Activated CD4-positive, alpha-beta memory T cell treated with anti-CD3 and anti-CD28 coated beads, Interleukin-2, amount 10 ng/mL, durations not matched to agents 7 days and 5 days (primary cell): Measurements from ENCODE around the gene ADRM1. TPM values are rescaled to one million over a fixed set of nuclear protein-coding genes. Genes with fewer than 3 reads are reported as not detected.

ENCODE experiments used
- CTCF ChIA-PET: fragments of 350-600 bp; sonication (Branson Sonifier 250); formaldehyde crosslinking; loops from one replicate; lab custom pipeline; 2021; ENCODE audit warnings: antibody characterized with exemption, inconsistent platforms; lab: Charles Lee
- POLR2A ChIA-PET: fragments of 350-600 bp; sonication (Branson Sonifier 250); formaldehyde crosslinking; loops from one replicate; lab custom pipeline; 2021; ENCODE audit warnings: antibody characterized with exemption; lab: Charles Lee
- DNase-seq: peaks from one replicate; pipeline ENCODE4 v3.0.0-alpha.2; 2020
- H3K27ac Mint-ChIP-seq: one replicate; pipeline ENCODE4 v1.8.0; 2021; ENCODE audit warnings: mild to moderate bottlenecking, mixed read lengths
- H3K27me3 Mint-ChIP-seq: one replicate; pipeline ENCODE4 v1.8.0; 2021; ENCODE audit warnings: mixed read lengths
- H3K36me3 Mint-ChIP-seq: one replicate; pipeline ENCODE4 v1.8.0; 2021; ENCODE audit warnings: low read depth, mixed read lengths
- H3K4me1 Mint-ChIP-seq: one replicate; pipeline ENCODE4 v1.8.0; 2021; ENCODE audit warnings: mixed read lengths
- H3K4me3 Mint-ChIP-seq: one replicate; pipeline ENCODE4 v1.8.0; 2021; ENCODE audit warnings: mild to moderate bottlenecking, mixed read lengths
- H3K9me3 Mint-ChIP-seq: one replicate; pipeline ENCODE4 v1.8.0; 2021; ENCODE audit warnings: mixed read lengths
- total RNA-seq, 2 experiments: library from RNA; stranded (reverse); gene quantifications; one replicate each; pipeline ENCODE4 v1.2.3, GENCODE V29; 2021

ADRM1 gene
- total RNA-seq, 2 experiments from 2014 or later = 90.1 to 91.0 TPM

DNA sequence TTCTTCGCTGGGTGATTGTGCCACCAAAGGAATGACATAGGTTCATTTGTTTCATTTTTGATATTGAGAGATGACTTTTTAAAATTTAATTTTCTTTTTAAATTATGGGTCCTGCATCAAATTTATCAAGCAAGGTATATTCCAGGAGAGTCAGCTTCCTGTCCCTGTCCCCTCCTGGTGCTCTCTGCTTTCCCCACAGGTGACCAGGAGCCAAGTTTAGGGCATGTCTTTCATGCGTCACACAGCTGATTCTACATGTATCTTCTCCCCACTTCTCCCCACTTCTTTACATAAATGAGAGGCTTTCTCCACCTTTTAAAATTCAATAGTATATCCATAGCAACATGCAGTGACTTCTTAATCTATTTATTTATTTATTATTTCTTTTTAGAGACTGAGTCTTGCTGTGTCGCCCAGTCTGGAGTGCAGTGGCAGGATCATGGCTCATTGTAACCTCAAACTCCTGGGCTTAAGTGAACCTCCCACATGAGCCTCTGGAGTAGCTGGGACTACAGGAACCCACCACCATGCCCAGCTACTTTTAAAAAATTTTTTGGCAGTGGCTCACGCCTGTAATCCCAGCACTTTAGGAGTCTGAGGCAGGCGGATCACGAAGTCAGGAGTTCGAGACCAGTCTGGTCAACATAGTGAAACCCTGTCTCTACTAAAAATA lies 34.4 kb upstream of the ADRM1 start:
- H3K27ac Mint-ChIP-seq = no peak overlapping the region
- H3K4me1 Mint-ChIP-seq = no peaks in the 10 kb centered on the region
- DNase-seq = no peak
- no peaks in the 10 kb centered on the region for H3K9me3 Mint-ChIP-seq
- CTCF ChIA-PET = interaction anchor here (1.3 kb wide), 1 partner anchor 10 kb away, joined by 3 read pairs; no protein-coding TSS in a partner anchor
- no peak overlapping the region for H3K4me3 Mint-ChIP-seq
- H3K27me3 Mint-ChIP-seq = no peaks in the 10 kb centered on the region
- H3K36me3 Mint-ChIP-seq = peaks cover 22% of the 10 kb centered on the region
- POLR2A ChIA-PET = no interaction called here

DNA sequence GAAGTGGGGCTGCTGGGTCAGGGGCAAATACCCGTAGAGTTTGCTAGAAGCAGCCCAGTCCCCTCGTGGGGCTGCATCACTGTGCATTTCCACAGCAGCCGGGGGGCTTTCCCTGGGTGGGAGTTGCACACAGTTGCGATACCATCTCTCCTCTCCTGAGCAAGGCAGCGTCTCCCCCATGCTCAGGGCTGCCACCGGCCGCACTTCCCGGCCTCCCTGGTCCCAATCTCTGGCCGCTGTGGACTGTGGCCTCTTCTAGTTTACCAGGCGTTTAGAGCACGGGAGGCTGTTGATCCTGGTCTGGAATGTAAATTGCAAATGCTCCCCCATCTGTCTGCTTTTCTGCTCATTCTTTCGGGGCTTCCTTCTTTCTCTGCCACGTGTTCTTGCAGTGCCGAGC lies 33.4 kb upstream of the ADRM1 start:
- Mint-ChIP-seq H3K27me3 (no peaks in the 10 kb centered on the region), H3K4me3 (no peak overlapping the region), H3K9me3 (no peaks in the 10 kb centered on the region), H3K36me3 (peaks cover 26% of the 10 kb centered on the region), H3K27ac (no peak overlapping the region), H3K4me1 (no peaks in the 10 kb centered on the region)
- no peak for DNase-seq
- ChIA-PET POLR2A (no interaction called here), CTCF (no interaction called here)

DNA sequence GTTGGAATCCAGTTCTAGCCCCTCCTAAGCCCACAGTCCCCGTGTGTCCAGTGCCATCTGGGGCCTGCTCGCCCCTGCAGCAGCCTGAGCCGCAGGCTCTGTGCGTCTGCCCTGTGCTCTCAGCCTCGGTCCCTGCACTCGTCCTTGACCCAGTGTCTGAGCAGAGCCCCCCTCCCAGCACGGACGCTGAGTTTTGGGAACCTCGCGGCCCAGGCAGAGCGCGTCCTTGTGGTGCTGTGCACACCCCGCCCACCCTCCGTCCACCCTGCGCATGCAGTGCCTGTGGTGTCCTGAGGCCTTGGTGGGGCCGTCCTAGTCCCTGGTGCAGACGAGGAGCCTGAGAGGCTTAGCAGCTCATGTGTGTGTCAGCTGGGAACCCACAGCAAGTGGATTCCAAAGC lies 32.9 kb upstream of the ADRM1 start:
- H3K4me1 Mint-ChIP-seq = no peaks in the 10 kb centered on the region
- peaks cover 23% of the 10 kb centered on the region for H3K36me3 Mint-ChIP-seq
- no peaks in the 10 kb centered on the region for H3K27me3 Mint-ChIP-seq
- ChIA-PET CTCF (no interaction called here), POLR2A (no interaction called here)
- H3K4me3 Mint-ChIP-seq = no peak overlapping the region
- no peak overlapping the region for H3K27ac Mint-ChIP-seq
- H3K9me3 Mint-ChIP-seq = no peaks in the 10 kb centered on the region
- DNase-seq = no peak

DNA sequence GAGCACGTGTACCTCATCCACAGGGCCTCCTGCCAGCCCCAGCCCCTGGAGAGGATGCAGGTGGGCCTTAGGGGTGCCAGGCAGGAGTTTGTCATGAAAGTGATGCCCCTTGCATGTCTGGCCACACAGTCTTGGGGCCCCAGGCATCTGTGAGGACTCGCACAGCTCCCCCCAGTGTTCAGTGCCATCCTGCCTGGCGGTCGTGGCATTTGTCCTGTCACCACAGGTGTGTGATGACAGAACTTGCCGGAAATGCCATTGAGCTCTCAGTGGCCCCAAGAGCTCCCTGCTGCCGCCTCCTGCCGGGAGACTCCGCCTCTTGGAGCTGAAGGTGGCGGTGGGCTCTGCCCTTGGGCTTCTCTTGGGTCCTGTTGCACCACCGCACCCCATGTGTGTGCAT lies 30.6 kb upstream of the ADRM1 start:
- Mint-ChIP-seq H3K36me3 (peaks cover 16% of the 10 kb centered on the region), H3K9me3 (no peaks in the 10 kb centered on the region), H3K27me3 (no peaks in the 10 kb centered on the region), H3K4me1 (no peaks in the 10 kb centered on the region), H3K4me3 (no peak overlapping the region), H3K27ac (no peak overlapping the region)
- CTCF ChIA-PET = no interaction called here
- no peak for DNase-seq
- POLR2A ChIA-PET = no interaction called here

DNA sequence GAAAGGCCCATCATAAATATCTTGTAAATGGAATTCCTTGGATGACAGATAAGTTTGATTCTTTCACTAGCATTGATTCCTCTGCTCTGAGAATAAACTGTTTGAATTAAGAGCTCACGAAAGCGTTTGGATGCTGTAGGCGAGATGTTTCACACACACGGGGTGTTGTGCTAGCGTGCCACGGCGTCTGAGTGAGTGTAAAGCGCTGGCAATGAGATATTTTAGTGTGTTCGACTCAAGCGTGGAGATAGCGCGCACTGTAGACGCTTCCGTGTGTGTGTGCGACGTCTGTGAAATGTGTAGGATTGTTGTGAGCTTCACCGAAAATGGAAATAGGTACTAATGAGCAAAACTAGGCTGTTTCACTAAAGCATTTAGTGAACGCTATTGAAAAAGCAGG lies 29.4 kb upstream of the ADRM1 start:
- no peak for DNase-seq
- H3K4me1 Mint-ChIP-seq = no peaks in the 10 kb centered on the region
- ChIA-PET CTCF (no interaction called here), POLR2A (no interaction called here)
- H3K4me3 Mint-ChIP-seq = no peak overlapping the region
- H3K9me3 Mint-ChIP-seq = no peaks in the 10 kb centered on the region
- H3K36me3 Mint-ChIP-seq = peaks cover 16% of the 10 kb centered on the region
- H3K27me3 Mint-ChIP-seq = no peaks in the 10 kb centered on the region
- H3K27ac Mint-ChIP-seq = no peak overlapping the region

DNA sequence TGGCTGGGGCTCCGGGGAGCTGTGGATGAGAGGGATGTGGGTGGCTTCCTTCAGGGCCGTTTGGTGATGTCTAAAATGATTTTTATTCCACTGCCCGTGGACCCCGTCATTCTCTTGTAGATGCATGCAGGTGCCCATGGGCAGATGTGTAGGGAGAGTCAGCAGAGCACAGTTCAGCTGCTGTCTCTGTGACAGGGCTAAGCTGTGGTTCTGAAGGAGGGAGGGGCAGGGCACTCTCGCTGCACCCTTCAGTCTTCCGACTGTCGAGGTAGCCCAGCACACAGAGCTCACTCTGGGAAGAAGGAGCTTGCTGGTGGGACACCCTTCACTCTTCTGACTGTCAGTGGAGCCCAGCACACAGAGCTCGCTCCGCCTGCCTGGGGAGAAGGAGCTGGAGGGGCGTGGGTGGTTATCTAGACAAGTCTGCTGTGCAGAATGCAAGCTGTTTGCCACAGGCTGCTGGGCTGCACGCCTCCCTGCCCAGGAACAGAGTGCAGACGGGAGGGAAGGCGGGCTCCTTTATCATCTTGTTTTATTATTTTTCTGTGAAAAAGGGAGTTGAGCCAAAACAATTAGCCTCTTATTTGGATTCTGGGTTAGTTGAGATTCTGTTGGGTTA lies 28.4 kb upstream of the ADRM1 start:
- Mint-ChIP-seq H3K36me3 (peaks cover 20% of the 10 kb centered on the region), H3K4me3 (no peak overlapping the region), H3K27me3 (no peaks in the 10 kb centered on the region), H3K9me3 (no peaks in the 10 kb centered on the region), H3K27ac (no peak overlapping the region), H3K4me1 (no peaks in the 10 kb centered on the region)
- CTCF ChIA-PET = no interaction called here
- POLR2A ChIA-PET = no interaction called here
- no peak for DNase-seq

DNA sequence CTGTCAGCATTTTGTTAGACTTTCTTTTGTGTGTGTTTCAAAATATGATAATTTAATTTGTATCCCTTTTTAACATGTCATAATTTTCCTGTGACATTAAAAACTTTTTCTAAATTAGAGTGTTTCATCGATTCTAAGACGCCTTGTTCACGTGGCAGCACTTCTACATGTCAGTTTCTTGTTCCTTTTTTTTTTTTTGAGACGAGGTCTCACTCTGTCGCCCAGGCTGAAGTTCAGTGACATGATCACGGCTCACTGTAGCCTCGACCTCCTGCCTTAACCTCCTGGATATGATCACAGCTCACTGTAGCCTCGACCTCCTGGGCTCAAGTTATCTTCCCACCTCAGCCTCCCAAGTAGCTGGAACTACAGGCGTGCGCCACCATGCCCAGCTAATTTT lies 27.6 kb upstream of the ADRM1 start:
- Mint-ChIP-seq H3K27me3 (no peaks in the 10 kb centered on the region), H3K36me3 (peaks cover 20% of the 10 kb centered on the region), H3K9me3 (no peaks in the 10 kb centered on the region), H3K4me3 (no peak overlapping the region), H3K4me1 (no peaks in the 10 kb centered on the region), H3K27ac (no peak overlapping the region)
- ChIA-PET POLR2A (no interaction called here), CTCF (no interaction called here)
- no peak for DNase-seq

DNA sequence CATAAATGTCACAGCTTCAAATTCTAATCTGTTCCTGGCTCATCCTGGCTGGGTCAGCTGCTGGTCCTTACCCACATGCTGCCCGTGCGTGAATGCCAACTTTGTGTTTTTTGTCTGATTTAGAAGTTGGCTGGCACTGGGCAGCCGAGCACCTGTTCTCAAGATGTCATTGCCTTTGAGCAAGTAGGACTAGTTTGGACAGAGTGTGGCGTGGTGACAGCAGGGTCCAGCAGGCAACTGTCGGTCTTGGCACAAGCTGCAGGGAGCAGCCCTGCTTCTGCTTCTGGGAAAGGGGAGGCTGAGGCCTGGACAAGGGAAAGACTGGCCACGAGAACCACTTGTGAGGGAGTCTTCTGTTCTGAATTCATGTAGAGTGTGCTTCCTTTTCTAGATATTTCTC lies 26.4 kb upstream of the ADRM1 start:
- H3K9me3 Mint-ChIP-seq = no peaks in the 10 kb centered on the region
- no peak overlapping the region for H3K4me3 Mint-ChIP-seq
- H3K4me1 Mint-ChIP-seq = no peaks in the 10 kb centered on the region
- H3K36me3 Mint-ChIP-seq = peaks cover 22% of the 10 kb centered on the region
- no peak overlapping the region for H3K27ac Mint-ChIP-seq
- H3K27me3 Mint-ChIP-seq = no peaks in the 10 kb centered on the region
- CTCF ChIA-PET = no interaction called here
- DNase-seq = no peak
- POLR2A ChIA-PET = no interaction called here

DNA sequence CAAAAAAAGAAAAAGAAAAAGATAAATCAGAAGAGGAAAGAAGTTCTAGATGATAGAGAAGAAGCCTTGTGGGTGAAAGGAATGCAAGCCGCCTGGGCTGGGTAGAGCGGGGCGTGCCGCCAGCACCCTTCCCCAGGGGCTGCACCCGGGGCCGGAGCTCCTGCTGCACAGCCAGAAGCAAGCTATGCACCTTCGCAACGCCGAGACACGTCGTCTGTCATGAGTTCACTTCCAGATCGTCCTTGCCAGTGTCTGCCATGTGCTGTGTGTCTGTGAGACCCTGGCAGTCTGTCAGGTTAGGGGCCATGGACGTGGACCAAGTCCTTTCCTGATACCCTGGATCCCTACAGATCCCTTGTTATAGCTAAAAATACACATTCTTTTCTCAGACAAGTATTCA lies 25.5 kb upstream of the ADRM1 start:
- POLR2A ChIA-PET = no interaction called here
- H3K36me3 Mint-ChIP-seq = peaks cover 26% of the 10 kb centered on the region

DNA sequence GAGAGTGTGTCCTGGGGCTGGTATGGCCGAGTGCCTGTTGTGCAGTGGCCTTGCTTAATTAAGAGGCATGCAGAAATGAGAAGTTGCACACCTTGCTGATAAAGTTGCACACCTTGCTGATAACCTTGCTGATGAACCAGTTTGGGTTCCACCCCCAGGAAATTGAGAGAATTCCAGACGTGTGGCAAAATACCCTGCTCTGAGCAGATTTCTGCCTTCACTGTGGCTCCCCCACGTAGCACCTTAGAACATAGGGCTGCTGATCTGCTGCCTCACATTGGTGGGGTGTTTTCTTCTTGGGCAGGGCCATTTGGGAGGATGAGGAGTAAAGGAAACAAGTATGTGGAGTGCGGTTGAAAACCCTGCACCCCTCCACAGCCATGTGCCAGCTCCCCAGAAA lies 22.5 kb upstream of the ADRM1 start:
- ChIA-PET POLR2A (no interaction called here), CTCF (no interaction called here)
- H3K36me3 Mint-ChIP-seq = peaks cover 17% of the 10 kb centered on the region
- no peak for DNase-seq
- H3K4me3 Mint-ChIP-seq = no peak overlapping the region
- H3K9me3 Mint-ChIP-seq = no peaks in the 10 kb centered on the region
- no peak overlapping the region for H3K27ac Mint-ChIP-seq
- no peaks in the 10 kb centered on the region for H3K4me1 Mint-ChIP-seq
- H3K27me3 Mint-ChIP-seq = no peaks in the 10 kb centered on the region

More for the DNA sequence above, 25.5 kb upstream of the ADRM1 start:
- no peak for DNase-seq
- H3K4me1 Mint-ChIP-seq = no peaks in the 10 kb centered on the region
- no peak overlapping the region for H3K27ac Mint-ChIP-seq
- H3K9me3 Mint-ChIP-seq = no peaks in the 10 kb centered on the region
- H3K4me3 Mint-ChIP-seq = no peak overlapping the region
- CTCF ChIA-PET = no interaction called here
- H3K27me3 Mint-ChIP-seq = no peaks in the 10 kb centered on the region

DNA sequence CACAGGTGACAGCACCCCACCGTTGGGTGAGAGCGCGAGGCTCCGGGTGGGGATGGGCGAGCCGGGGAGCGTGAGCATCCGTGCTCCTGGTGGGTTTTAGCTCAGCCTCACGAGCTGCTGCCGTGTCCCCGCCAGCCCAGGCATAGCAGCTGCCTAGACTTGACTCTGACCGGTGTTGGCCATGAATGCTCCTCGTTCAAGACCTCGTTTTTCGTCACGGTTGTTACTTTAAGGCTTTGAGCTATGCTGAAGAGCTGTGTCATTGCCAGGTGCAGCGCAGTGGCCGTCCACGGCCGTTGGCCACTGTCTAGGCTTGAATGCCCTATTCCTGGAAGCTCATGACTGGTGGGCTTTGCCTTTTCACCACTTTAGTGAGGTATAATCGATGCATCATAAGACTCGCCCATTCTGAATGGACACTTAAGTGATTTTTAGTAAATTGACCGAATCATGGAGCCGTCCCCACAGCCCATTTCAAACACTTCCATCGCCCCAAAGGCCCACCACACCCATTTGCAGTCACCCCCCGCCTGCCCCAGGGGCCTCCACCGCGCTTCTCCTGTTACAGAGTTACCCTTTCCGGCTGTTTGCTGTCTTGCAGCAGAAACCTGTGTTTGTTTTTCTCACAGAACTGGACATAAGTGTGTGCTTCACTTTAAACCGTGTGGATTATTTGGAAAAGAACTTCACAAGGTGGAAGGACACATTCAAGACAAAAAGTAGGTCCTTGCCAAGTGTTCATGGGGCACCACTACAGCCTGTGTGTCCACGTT lies 21.4 kb upstream of the ADRM1 start:
- POLR2A ChIA-PET = no interaction called here
- Mint-ChIP-seq H3K9me3 (no peaks in the 10 kb centered on the region), H3K27ac (no peak overlapping the region), H3K4me1 (no peaks in the 10 kb centered on the region), H3K36me3 (peaks cover 17% of the 10 kb centered on the region), H3K27me3 (no peaks in the 10 kb centered on the region), H3K4me3 (no peak overlapping the region)
- CTCF ChIA-PET = no interaction called here
- no peak for DNase-seq

DNA sequence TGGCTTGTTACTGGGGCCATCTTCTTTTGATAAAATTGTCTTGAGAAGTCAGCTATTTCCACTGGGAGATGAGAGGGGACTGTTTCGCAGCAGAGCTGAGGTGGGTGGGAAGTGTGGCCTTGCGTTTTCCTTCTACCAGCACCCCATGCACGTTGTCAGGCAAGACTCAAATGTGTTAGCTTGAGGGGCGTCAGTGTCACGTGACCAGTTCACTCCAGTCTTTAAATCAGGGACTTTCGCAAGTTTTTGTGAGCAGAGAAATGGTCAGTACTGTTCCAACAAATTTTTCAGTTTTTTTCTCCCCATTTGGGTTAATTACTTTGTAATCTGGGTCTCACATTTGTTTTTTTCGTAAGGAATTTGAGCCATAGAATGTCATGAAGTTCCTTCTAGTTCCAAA lies 20.7 kb upstream of the ADRM1 start:
- ChIA-PET POLR2A (no interaction called here), CTCF (no interaction called here)
- Mint-ChIP-seq H3K9me3 (no peaks in the 10 kb centered on the region), H3K4me1 (no peaks in the 10 kb centered on the region), H3K4me3 (no peak overlapping the region), H3K27ac (no peak overlapping the region), H3K36me3 (peaks cover 20% of the 10 kb centered on the region), H3K27me3 (no peaks in the 10 kb centered on the region)
- DNase-seq = no peak

DNA sequence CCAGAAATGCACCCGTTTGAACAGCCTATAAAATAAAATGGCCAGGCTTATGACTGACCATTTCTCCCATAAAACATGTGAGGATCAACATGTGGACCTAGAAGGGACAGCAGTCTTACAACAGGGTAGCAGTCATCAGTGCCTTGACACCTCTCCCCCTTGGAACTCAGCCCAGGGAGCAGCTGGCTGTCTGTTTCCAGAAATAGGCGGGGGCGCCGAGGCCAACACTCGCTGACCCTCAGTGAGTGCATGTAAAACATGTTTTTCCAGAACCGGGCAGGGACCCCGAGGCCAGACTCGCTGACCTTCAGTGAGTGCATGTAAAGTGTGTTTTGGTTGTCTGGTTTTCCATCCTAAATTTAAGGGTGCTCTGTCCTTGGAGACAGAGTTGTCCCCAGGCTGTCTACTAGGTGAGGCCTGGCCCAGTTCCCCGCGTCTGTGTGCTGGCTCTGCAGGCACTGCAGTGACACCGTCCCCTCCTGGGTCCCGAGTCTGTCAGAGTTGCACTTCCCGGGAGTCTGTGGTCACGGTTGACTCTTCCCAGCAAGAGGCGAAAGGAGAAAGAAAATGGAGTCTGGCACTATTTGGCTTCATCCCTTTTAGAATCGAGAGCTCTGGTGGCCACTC lies 19.8 kb upstream of the ADRM1 start:
- no peaks in the 10 kb centered on the region for H3K27me3 Mint-ChIP-seq
- DNase-seq = no peak
- ChIA-PET CTCF (no interaction called here), POLR2A (no interaction called here)
- H3K27ac Mint-ChIP-seq = no peak overlapping the region
- H3K4me1 Mint-ChIP-seq = no peaks in the 10 kb centered on the region
- H3K4me3 Mint-ChIP-seq = no peak overlapping the region
- H3K9me3 Mint-ChIP-seq = no peaks in the 10 kb centered on the region
- peaks cover 20% of the 10 kb centered on the region for H3K36me3 Mint-ChIP-seq
